ENCODE measurements around the gene NTNG2. TPM values are rescaled to one million over a fixed set of nuclear protein-coding genes. Genes with fewer than 3 reads are reported as not detected.

NTNG2 gene
- polyA plus RNA-seq, 1 donor from 2014 or later = 0.43 TPM

- H3K79me2 ChIP-seq (replicated peaks; ENCODE audit: insufficient read depth, low read length) = no peaks in the 10 kb centered on the region
- TF ChIP-seq RAD21 (conservative IDR thresholded peaks at IDR 0.05) (no peak), MXI1 (conservative IDR thresholded peaks at IDR 0.05; ENCODE audit: poor library complexity, severe bottlenecking) (peak; percentile 26)
- no peaks in the 10 kb centered on the region for H3K9me3 ChIP-seq (ENCODE audit: low read length)
- no peak overlapping the region for H3K4me2 ChIP-seq (ENCODE audit: low read length)
- peak overlapping the region; percentile 66 for H3K4me3 ChIP-seq (ENCODE audit: low read length)
- no peak overlapping the region for H3K27ac ChIP-seq (ENCODE audit: low read length)
- no peaks in the 10 kb centered on the region for H3K9me2 ChIP-seq (ENCODE audit: insufficient read depth, low read length)
- peaks cover 38% of the 10 kb centered on the region for H3K27me3 ChIP-seq (ENCODE audit: insufficient read depth, low read depth, low read length)
- no peak overlapping the region for H3K9ac ChIP-seq (ENCODE audit: low read length)
- H3K36me3 ChIP-seq (ENCODE audit: insufficient read depth, low read length) = no peaks in the 10 kb centered on the region
- H2AFZ ChIP-seq (ENCODE audit: low read depth, low read length) = no peak overlapping the region
- no peaks in the 10 kb centered on the region for H4K20me1 ChIP-seq (ENCODE audit: insufficient read depth)
- H3F3A ChIP-seq (ENCODE audit: insufficient read depth, low read length, poor library complexity, severe bottlenecking) = no peaks in the 10 kb centered on the region
These were observed 79.6 kb downstream of the NTNG2 start for GRCh38 chr9:132241483-132241839.

GRCh38 chr9:132241840-132242620 lies 80.2 kb downstream of the NTNG2 start:
- Histone ChIP-seq H3K4me2 (ENCODE audit: low read length) (no peak overlapping the region), H3K4me3 (ENCODE audit: low read length) (peak overlapping the region; percentile 66), H3F3A (ENCODE audit: insufficient read depth, low read length, poor library complexity, severe bottlenecking) (no peaks in the 10 kb centered on the region), H4K20me1 (ENCODE audit: insufficient read depth) (no peaks in the 10 kb centered on the region), H3K36me3 (ENCODE audit: insufficient read depth, low read length) (no peaks in the 10 kb centered on the region), H3K9me3 (ENCODE audit: low read length) (no peaks in the 10 kb centered on the region), H3K9me2 (ENCODE audit: insufficient read depth, low read length) (no peaks in the 10 kb centered on the region), H3K9ac (ENCODE audit: low read length) (peak overlapping the region; percentile 16), H3K27me3 (ENCODE audit: insufficient read depth, low read depth, low read length) (peaks cover 38% of the 10 kb centered on the region), H3K27ac (ENCODE audit: low read length) (no peak overlapping the region), H2AFZ (ENCODE audit: low read depth, low read length) (no peak overlapping the region), H3K79me2 (replicated peaks; ENCODE audit: insufficient read depth, low read length) (no peaks in the 10 kb centered on the region)
- TF ChIP-seq MXI1 (conservative IDR thresholded peaks at IDR 0.05; ENCODE audit: poor library complexity, severe bottlenecking) (no peak), POLR2AphosphoS5 (IDR thresholded peaks at IDR 0.05) (peak; percentile 32)

- H3F3A ChIP-seq (ENCODE audit: insufficient read depth, low read length, poor library complexity, severe bottlenecking) = no peaks in the 10 kb centered on the region
- no peak overlapping the region for H3K4me2 ChIP-seq (ENCODE audit: low read length)
- H3K9me2 ChIP-seq (ENCODE audit: insufficient read depth, low read length) = no peaks in the 10 kb centered on the region
- no peaks in the 10 kb centered on the region for H3K79me2 ChIP-seq (replicated peaks; ENCODE audit: insufficient read depth, low read length)
- peaks cover 38% of the 10 kb centered on the region for H3K27me3 ChIP-seq (ENCODE audit: insufficient read depth, low read depth, low read length)
- H4K20me1 ChIP-seq (ENCODE audit: insufficient read depth) = no peaks in the 10 kb centered on the region
- TF ChIP-seq MXI1 (conservative IDR thresholded peaks at IDR 0.05; ENCODE audit: poor library complexity, severe bottlenecking) = no peak
- TF ChIP-seq RAD21 (conservative IDR thresholded peaks at IDR 0.05) = no peak
- no peak overlapping the region for H3K27ac ChIP-seq (ENCODE audit: low read length)
- H3K4me3 ChIP-seq (ENCODE audit: low read length) = peak overlapping the region; percentile 54
- H3K36me3 ChIP-seq (ENCODE audit: insufficient read depth, low read length) = no peaks in the 10 kb centered on the region
- H2AFZ ChIP-seq (ENCODE audit: low read depth, low read length) = no peak overlapping the region
- no peaks in the 10 kb centered on the region for H3K9me3 ChIP-seq (ENCODE audit: low read length)
- H3K9ac ChIP-seq (ENCODE audit: low read length) = no peak overlapping the region
These were observed 80.8 kb downstream of the NTNG2 start for GRCh38 chr9:132242621-132243155.

- Histone ChIP-seq H3K27ac (ENCODE audit: low read length) (no peak overlapping the region), H3K27me3 (ENCODE audit: insufficient read depth, low read depth, low read length) (peaks cover 38% of the 10 kb centered on the region), H3K79me2 (replicated peaks; ENCODE audit: insufficient read depth, low read length) (no peaks in the 10 kb centered on the region), H3K4me2 (ENCODE audit: low read length) (no peak overlapping the region), H4K20me1 (ENCODE audit: insufficient read depth) (no peaks in the 10 kb centered on the region), H3K4me3 (ENCODE audit: low read length) (no peak overlapping the region), H3K9me3 (ENCODE audit: low read length) (no peaks in the 10 kb centered on the region), H3K9ac (ENCODE audit: low read length) (no peak overlapping the region), H3K36me3 (ENCODE audit: insufficient read depth, low read length) (no peaks in the 10 kb centered on the region), H3F3A (ENCODE audit: insufficient read depth, low read length, poor library complexity, severe bottlenecking) (no peaks in the 10 kb centered on the region), H3K9me2 (ENCODE audit: insufficient read depth, low read length) (no peaks in the 10 kb centered on the region), H2AFZ (ENCODE audit: low read depth, low read length) (no peak overlapping the region)
- TF ChIP-seq MXI1 (conservative IDR thresholded peaks at IDR 0.05; ENCODE audit: poor library complexity, severe bottlenecking) (no peak), REST (IDR thresholded peaks at IDR 0.05; ENCODE audit: borderline replicate concordance) (no peak), SMC3 (conservative IDR thresholded peaks at IDR 0.05; ENCODE audit: poor library complexity) (no peak), CTCF (IDR thresholded peaks at IDR 0.05; ENCODE audit: poor library complexity, severe bottlenecking) (no peak), TAF1 (IDR thresholded peaks at IDR 0.05; ENCODE audit: low read depth) (no peak), EP300 (conservative IDR thresholded peaks at IDR 0.05; ENCODE audit: poor library complexity, severe bottlenecking) (no peak), RAD21 (conservative IDR thresholded peaks at IDR 0.05) (no peak)
These were observed 81.6 kb downstream of the NTNG2 start for GRCh38 chr9:132243156-132244074.

Measured in neural cell (in vitro differentiated cells).